ENCODE results near the gene MAGI2. TPM values are rescaled to one million over a fixed set of nuclear protein-coding genes. Genes with fewer than 3 reads are reported as not detected.

Gene MAGI2
- total RNA-seq, 2 experiments from 2014 or later: 0.08 to 0.13 TPM

- no peak overlapping the region for H3K27ac Mint-ChIP-seq
- H3K4me3 Mint-ChIP-seq: no peak overlapping the region
- no peaks in the 10 kb centered on the region for H3K27me3 Mint-ChIP-seq
- no peak for DNase-seq
- ChIA-PET CTCF (no interaction called here), POLR2A (no interaction called here)
- no peaks in the 10 kb centered on the region for H3K9me3 Mint-ChIP-seq
- no peaks in the 10 kb centered on the region for H3K36me3 Mint-ChIP-seq (ENCODE audit: low read depth)
- H3K4me1 Mint-ChIP-seq: no peaks in the 10 kb centered on the region
These were observed 1227.9 kb downstream of the MAGI2 start for GRCh38 chr7:78225534-78225933.

GRCh38 chr7:78224923-78225322 is 1228.5 kb downstream of the MAGI2 start:
- ChIA-PET POLR2A (no interaction called here), CTCF (no interaction called here)
- no peak for DNase-seq
- H3K36me3 Mint-ChIP-seq (ENCODE audit: low read depth): no peaks in the 10 kb centered on the region
- H3K27ac Mint-ChIP-seq: no peak overlapping the region
- H3K9me3 Mint-ChIP-seq: no peaks in the 10 kb centered on the region
- H3K4me1 Mint-ChIP-seq: no peaks in the 10 kb centered on the region
- H3K27me3 Mint-ChIP-seq: no peaks in the 10 kb centered on the region
- no peak overlapping the region for H3K4me3 Mint-ChIP-seq

DNA sequence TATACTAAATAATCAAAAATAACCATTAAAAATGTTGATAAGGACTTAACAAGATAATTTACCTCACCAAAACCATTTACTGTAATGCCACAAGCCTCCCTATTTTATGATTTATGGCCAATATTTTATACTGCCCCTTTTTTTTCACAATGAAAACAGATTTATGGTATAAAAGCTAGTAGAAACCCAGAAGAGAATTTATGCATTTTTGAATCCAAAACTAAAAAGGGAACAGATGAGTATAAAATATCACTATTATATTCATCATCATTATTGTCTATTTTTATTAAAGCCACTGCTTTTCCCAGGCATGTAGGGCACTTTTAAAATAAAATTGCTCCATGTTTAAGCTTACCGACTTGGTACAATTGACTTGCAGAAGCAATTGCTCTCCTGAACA is 1229.9 kb downstream of the MAGI2 start:
- Mint-ChIP-seq H3K9me3 (no peaks in the 10 kb centered on the region), H3K4me1 (no peaks in the 10 kb centered on the region), H3K4me3 (no peak overlapping the region), H3K36me3 (ENCODE audit: low read depth) (no peaks in the 10 kb centered on the region), H3K27ac (no peak overlapping the region), H3K27me3 (no peaks in the 10 kb centered on the region)
- CTCF ChIA-PET: no interaction called here
- no peak for DNase-seq
- POLR2A ChIA-PET: no interaction called here

GRCh38 chr7:78222001-78222751 is 1231.3 kb downstream of the MAGI2 start:
- Mint-ChIP-seq H3K36me3 (ENCODE audit: low read depth) (no peaks in the 10 kb centered on the region), H3K27ac (no peak overlapping the region), H3K9me3 (no peaks in the 10 kb centered on the region), H3K27me3 (no peaks in the 10 kb centered on the region), H3K4me1 (no peaks in the 10 kb centered on the region), H3K4me3 (no peak overlapping the region)
- CTCF ChIA-PET: no interaction called here
- no peak for DNase-seq
- POLR2A ChIA-PET: no interaction called here

DNA sequence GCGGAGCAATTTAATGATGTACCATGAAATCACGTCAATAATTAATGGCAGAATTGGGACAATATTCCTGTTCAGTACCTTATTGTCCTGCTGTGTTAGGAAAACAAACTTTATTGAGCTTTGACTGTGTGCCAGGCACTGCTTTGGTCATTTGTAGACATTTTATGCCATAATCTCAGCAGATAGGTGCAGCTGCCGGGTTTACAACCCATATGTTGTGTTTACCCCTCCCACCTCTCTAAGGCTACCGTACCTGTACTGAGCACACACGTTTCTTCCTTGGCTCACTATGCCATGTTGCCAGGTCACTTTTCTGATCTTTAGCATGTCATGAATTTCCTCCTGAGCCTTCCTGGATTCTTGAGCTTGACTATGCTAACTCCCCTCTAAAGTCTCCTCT is 1232.7 kb downstream of the MAGI2 start:
- no peaks in the 10 kb centered on the region for H3K9me3 Mint-ChIP-seq
- no peaks in the 10 kb centered on the region for H3K36me3 Mint-ChIP-seq (ENCODE audit: low read depth)
- H3K4me3 Mint-ChIP-seq: no peak overlapping the region
- POLR2A ChIA-PET: no interaction called here
- H3K4me1 Mint-ChIP-seq: no peaks in the 10 kb centered on the region
- no peak for DNase-seq
- CTCF ChIA-PET: no interaction called here
- no peak overlapping the region for H3K27ac Mint-ChIP-seq
- H3K27me3 Mint-ChIP-seq: no peaks in the 10 kb centered on the region

DNA sequence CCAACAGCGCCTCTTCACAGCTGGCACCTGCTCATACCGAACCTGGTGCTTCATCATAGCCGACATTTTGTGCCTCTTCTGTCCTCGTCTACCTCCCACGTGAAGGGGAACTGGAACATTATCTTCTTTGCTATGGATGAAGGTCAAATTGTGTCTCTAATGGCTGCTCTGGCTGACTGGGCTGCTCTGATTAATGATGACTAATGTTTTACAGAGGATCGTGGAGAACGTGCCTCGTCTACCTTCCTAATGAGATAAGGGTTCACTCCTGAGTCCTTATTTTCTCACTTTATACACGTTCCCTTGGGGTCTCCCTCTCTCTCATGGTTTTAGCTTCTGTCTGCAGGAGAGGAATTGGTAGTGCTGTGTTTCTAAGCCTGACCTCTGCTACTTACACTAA is 1234.6 kb downstream of the MAGI2 start:
- Mint-ChIP-seq H3K9me3 (no peaks in the 10 kb centered on the region), H3K36me3 (ENCODE audit: low read depth) (no peaks in the 10 kb centered on the region), H3K27me3 (no peaks in the 10 kb centered on the region), H3K4me3 (no peak overlapping the region), H3K27ac (no peak overlapping the region), H3K4me1 (no peaks in the 10 kb centered on the region)
- ChIA-PET POLR2A (no interaction called here), CTCF (no interaction called here)
- DNase-seq: no peak

DNA sequence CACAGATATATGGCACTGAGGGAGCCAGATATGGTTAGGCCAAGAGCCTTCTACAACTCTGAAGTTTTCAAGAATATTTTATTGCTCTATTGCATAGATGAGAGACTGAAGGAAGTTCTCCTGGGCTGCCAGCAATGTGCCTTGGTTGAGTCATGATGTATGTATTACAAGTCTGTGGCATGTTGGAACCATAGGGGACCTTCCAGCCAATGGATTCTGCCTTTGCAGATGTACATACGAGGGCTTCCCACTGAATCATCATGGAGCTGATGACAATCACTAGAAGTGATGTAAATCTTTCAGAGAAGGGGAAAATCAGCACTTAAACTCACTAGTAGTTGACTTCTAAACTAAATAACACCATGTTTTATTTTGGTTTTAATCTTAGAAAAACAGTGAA is 1235.4 kb downstream of the MAGI2 start:
- Mint-ChIP-seq H3K9me3 (no peaks in the 10 kb centered on the region), H3K27ac (no peak overlapping the region), H3K36me3 (ENCODE audit: low read depth) (no peaks in the 10 kb centered on the region), H3K27me3 (no peaks in the 10 kb centered on the region), H3K4me1 (no peaks in the 10 kb centered on the region), H3K4me3 (no peak overlapping the region)
- ChIA-PET CTCF (no interaction called here), POLR2A (no interaction called here)
- no peak for DNase-seq

DNA sequence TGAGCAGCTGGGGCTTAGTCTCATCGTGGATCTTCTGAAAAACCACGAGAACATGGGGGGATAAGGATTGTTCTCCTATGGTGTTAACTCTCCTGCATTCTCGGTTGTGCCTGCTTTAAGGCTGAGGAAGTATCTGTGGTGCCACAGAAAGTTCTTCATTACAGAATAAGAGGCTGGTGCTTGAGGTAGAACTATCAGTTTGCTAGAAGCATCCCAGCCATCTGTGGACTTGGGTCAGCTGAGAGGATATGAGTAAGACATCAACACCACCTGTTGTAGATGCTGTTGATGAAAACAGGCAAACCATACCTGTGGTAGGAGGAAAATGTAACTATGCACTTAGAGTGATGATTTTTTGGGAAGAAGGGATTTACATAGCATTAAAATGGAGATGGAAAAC is 1238.3 kb downstream of the MAGI2 start:
- DNase-seq: no peak
- Mint-ChIP-seq H3K36me3 (ENCODE audit: low read depth) (no peaks in the 10 kb centered on the region), H3K27me3 (no peaks in the 10 kb centered on the region), H3K4me1 (no peaks in the 10 kb centered on the region), H3K27ac (no peak overlapping the region), H3K9me3 (no peaks in the 10 kb centered on the region), H3K4me3 (no peak overlapping the region)
- ChIA-PET POLR2A (no interaction called here), CTCF (no interaction called here)

- DNase-seq: no peak
- Mint-ChIP-seq H3K9me3 (no peaks in the 10 kb centered on the region), H3K27me3 (no peaks in the 10 kb centered on the region), H3K36me3 (ENCODE audit: low read depth) (no peaks in the 10 kb centered on the region), H3K27ac (no peak overlapping the region), H3K4me3 (no peak overlapping the region), H3K4me1 (no peaks in the 10 kb centered on the region)
- ChIA-PET CTCF (no interaction called here), POLR2A (no interaction called here)
These were observed 1240.1 kb downstream of the MAGI2 start for GRCh38 chr7:78213402-78213801.

- POLR2A ChIA-PET: no interaction called here
These were observed 1240.9 kb downstream of the MAGI2 start for GRCh38 chr7:78212476-78213060.

DNA sequence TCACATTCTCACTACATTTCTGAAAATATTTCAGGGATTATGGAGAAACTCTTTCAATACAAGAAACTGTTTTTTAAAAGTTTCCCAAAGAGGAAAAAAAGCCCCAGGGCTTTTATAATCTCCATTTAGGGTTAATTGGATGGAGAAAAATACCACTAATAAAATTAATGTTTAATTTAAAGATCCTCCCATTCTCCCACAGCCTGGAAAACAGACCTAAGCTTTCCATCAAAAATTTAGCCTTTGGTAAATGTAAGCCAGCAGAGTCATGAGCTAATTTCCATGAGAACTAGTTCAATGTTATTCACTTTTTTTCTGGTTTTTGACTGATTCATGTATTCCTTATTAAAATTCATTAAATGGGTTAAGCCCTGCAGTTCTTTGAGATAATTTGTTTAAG is 1246.2 kb downstream of the MAGI2 start:
- H3K9me3 Mint-ChIP-seq: no peaks in the 10 kb centered on the region

More at GRCh38 chr7:78212476-78213060, 1240.9 kb downstream of the MAGI2 start:
- Mint-ChIP-seq H3K4me3 (no peak overlapping the region), H3K27me3 (no peaks in the 10 kb centered on the region), H3K4me1 (no peaks in the 10 kb centered on the region), H3K9me3 (no peaks in the 10 kb centered on the region), H3K27ac (no peak overlapping the region), H3K36me3 (ENCODE audit: low read depth) (no peaks in the 10 kb centered on the region)
- CTCF ChIA-PET: no interaction called here
- DNase-seq: no peak

DNA sequence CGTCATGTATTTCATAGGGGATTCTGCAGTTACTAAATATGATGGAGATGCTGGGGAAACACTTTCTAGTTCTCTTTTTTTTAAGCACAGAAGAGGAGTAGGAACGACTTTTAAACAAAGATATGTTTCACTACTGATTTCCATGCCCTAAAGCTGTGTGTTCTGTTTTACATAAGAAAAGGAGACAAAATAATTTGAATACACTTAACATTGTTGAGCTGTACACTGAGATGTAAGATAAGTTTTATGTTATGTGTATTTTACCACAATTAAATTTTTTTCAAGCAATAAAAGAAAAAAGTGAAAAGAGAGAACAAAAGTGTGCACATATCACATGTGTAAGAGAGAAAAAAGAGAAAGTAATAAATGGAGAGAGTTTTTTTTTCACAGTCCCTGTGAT is 1246.7 kb downstream of the MAGI2 start:
- Mint-ChIP-seq H3K9me3 (no peaks in the 10 kb centered on the region), H3K27me3 (no peaks in the 10 kb centered on the region), H3K36me3 (ENCODE audit: low read depth) (no peaks in the 10 kb centered on the region), H3K4me3 (no peak overlapping the region), H3K4me1 (no peaks in the 10 kb centered on the region), H3K27ac (no peak overlapping the region)
- no peak for DNase-seq
- CTCF ChIA-PET: interaction anchor here (0.7 kb wide), 1 partner anchor 92 kb away, joined by 3 read pairs; no protein-coding TSS in a partner anchor
- POLR2A ChIA-PET: interaction anchor here (0.6 kb wide), 1 partner anchor 163 kb away, joined by 3 read pairs; no protein-coding TSS in a partner anchor

More for the DNA sequence above, 1246.2 kb downstream of the MAGI2 start:
- no peaks in the 10 kb centered on the region for H3K27me3 Mint-ChIP-seq
- no peaks in the 10 kb centered on the region for H3K36me3 Mint-ChIP-seq (ENCODE audit: low read depth)
- no peak for DNase-seq
- CTCF ChIA-PET: no interaction called here
- no peak overlapping the region for H3K27ac Mint-ChIP-seq
- H3K4me1 Mint-ChIP-seq: no peaks in the 10 kb centered on the region
- POLR2A ChIA-PET: no interaction called here
- H3K4me3 Mint-ChIP-seq: no peak overlapping the region

GRCh38 chr7:78203042-78203720 is 1250.3 kb downstream of the MAGI2 start:
- Mint-ChIP-seq H3K9me3 (no peaks in the 10 kb centered on the region), H3K4me3 (no peak overlapping the region), H3K27me3 (no peaks in the 10 kb centered on the region), H3K36me3 (ENCODE audit: low read depth) (no peaks in the 10 kb centered on the region), H3K4me1 (no peaks in the 10 kb centered on the region), H3K27ac (no peak overlapping the region)
- ChIA-PET CTCF (no interaction called here), POLR2A (no interaction called here)
- DNase-seq: no peak

DNA sequence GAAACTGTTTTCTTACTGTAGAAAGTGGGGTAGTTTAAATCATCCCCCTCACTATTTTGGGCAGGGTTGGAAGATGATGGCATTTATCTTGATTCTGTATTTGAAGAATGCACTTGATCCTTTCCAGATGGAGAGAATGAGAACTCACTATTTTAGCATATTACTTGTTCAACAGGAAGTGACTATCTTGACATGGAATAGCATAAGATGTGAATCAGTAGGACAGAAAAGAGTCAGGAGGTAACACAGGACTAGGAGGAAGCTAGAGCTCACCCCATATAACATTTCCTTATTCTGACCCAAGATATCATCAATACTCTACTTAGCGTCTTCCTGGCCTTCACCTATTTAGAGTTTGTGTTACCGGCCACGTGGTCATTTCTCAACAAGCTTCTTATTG is 1254.7 kb downstream of the MAGI2 start:
- DNase-seq: no peak
- POLR2A ChIA-PET: no interaction called here
- Mint-ChIP-seq H3K4me1 (no peaks in the 10 kb centered on the region), H3K36me3 (ENCODE audit: low read depth) (no peaks in the 10 kb centered on the region), H3K9me3 (no peaks in the 10 kb centered on the region), H3K27ac (no peak overlapping the region), H3K4me3 (no peak overlapping the region), H3K27me3 (no peaks in the 10 kb centered on the region)
- CTCF ChIA-PET: interaction anchor here (0.5 kb wide), 1 partner anchor 76 kb away, joined by 3 read pairs; no protein-coding TSS in a partner anchor

Data from activated CD4-positive, alpha-beta memory T cell treated with anti-CD3 and anti-CD28 coated beads, Interleukin-2, amount 10 ng/mL, durations not matched to agents 7 days and 5 days (primary cell).